SK-N-SH treated with all-trans-retinoic acid at 6 μM for 48 hours (cell line): ENCODE results near the gene SRGAP1.

Experiments used
- ATAC-seq: fragments of 200-7000 bp; cut with Tn5 transposase; 3 replicates; pipeline ENCODE4 v1.9.1; 2020; ENCODE audit warnings: mild to moderate bottlenecking, moderate library complexity
- ARNTL ChIP-seq: fragments of 450-650 bp; formaldehyde crosslinking; IDR thresholded peaks from 2 replicates; pipeline ENCODE4 v1.5.0; 2020; ENCODE audit warnings: low read depth, mild to moderate bottlenecking, moderate library complexity, borderline replicate concordance
- BACH2 ChIP-seq: fragments of 250-450 bp; sonication (Bioruptor Pico); IDR thresholded peaks from 2 replicates; pipeline ENCODE4 v1.9.0; 2021; ENCODE audit warnings: mild to moderate bottlenecking, borderline replicate concordance
- CSRNP3 ChIP-seq: fragments of 250-450 bp; sonication (Bioruptor Pico); IDR thresholded peaks from 2 replicates; pipeline ENCODE4 v1.5.1; 2021; ENCODE audit warnings: mild to moderate bottlenecking, moderate library complexity
- ESRRG ChIP-seq: fragments of 250-450 bp; sonication (Bioruptor Pico); IDR thresholded peaks from 2 replicates; pipeline ENCODE4 v1.6.1; 2021; ENCODE audit warnings: mild to moderate bottlenecking
- GLIS3 ChIP-seq: fragments of 250-450 bp; sonication (Bioruptor Pico); IDR thresholded peaks from 2 replicates; pipeline ENCODE4 v1.5.0; 2020; ENCODE audit warnings: mild to moderate bottlenecking, moderate library complexity
- ISL1 ChIP-seq: fragments of 250-450 bp; sonication (Bioruptor Pico); IDR thresholded peaks from 2 replicates; pipeline ENCODE4 v2.1.2; 2022; ENCODE audit warnings: mild to moderate bottlenecking, moderate library complexity
- OSR1 ChIP-seq: fragments of 250-450 bp; sonication (Bioruptor Pico); IDR thresholded peaks from 2 replicates; pipeline ENCODE4 v1.8.0; 2022; ENCODE audit warnings: moderate library complexity, mild to moderate bottlenecking, inconsistent platforms
- PATZ1 ChIP-seq: fragments of 250-450 bp; sonication (Bioruptor Pico); IDR thresholded peaks from 2 replicates; pipeline ENCODE4 v1.8.0; 2020; ENCODE audit warnings: mild to moderate bottlenecking, moderate library complexity, borderline replicate concordance
- POU6F1 ChIP-seq: fragments of 250-450 bp; sonication (Bioruptor Pico); IDR thresholded peaks from 2 replicates; pipeline ENCODE4 v1.8.0; 2021; ENCODE audit warnings: low read depth, mild to moderate bottlenecking, moderate library complexity, borderline replicate concordance
- PPARA ChIP-seq: fragments of 250-450 bp; sonication (Bioruptor Pico); IDR thresholded peaks from 2 replicates; pipeline ENCODE4 v1.5.0; 2020; ENCODE audit warnings: mild to moderate bottlenecking, borderline replicate concordance
- RARB ChIP-seq: fragments of 250-450 bp; sonication (Bioruptor Pico); IDR thresholded peaks from 2 replicates; pipeline ENCODE4 v1.8.0; 2021; ENCODE audit warnings: mild to moderate bottlenecking, moderate library complexity
- SNAI2 ChIP-seq: fragments of 250-450 bp; sonication (Bioruptor Pico); IDR thresholded peaks from 2 replicates; pipeline ENCODE4 v1.5.0; 2020; ENCODE audit warnings: mild to moderate bottlenecking, moderate library complexity
- TCF4 ChIP-seq: fragments of 250-450 bp; sonication (Bioruptor Pico); IDR thresholded peaks from 2 replicates; pipeline ENCODE4 v1.8.0; 2021; ENCODE audit warnings: mild to moderate bottlenecking, moderate library complexity, borderline replicate concordance
- TOX ChIP-seq: fragments of 250-450 bp; sonication (Bioruptor Pico); IDR thresholded peaks from 2 replicates; pipeline ENCODE4 v1.8.0; 2021; ENCODE audit warnings: mild to moderate bottlenecking, moderate library complexity, borderline replicate concordance
- ZC3H10 ChIP-seq: fragments of 250-450 bp; sonication (Bioruptor Pico); IDR thresholded peaks from 2 replicates; pipeline ENCODE4 v1.5.1; 2021; ENCODE audit warnings: mild to moderate bottlenecking, moderate library complexity
- ZFP3 ChIP-seq: fragments of 250-450 bp; sonication (Bioruptor Pico); IDR thresholded peaks from 2 replicates; pipeline ENCODE4 v1.5.0; 2020; ENCODE audit warnings: mild to moderate bottlenecking, moderate library complexity
- ZFP30 ChIP-seq: fragments of 450-650 bp; formaldehyde crosslinking; IDR thresholded peaks from 2 replicates; pipeline ENCODE4 v1.5.0; 2022; ENCODE audit warnings: mild to moderate bottlenecking, moderate library complexity
- ZNF565 ChIP-seq: fragments of 450-650 bp; formaldehyde crosslinking; conservative IDR thresholded peaks from 2 replicates; pipeline ENCODE4 v1.5.0; 2020; ENCODE audit warnings: low read depth, mild to moderate bottlenecking, moderate library complexity
- ZNF70 ChIP-seq: fragments of 450-650 bp; formaldehyde crosslinking; IDR thresholded peaks from 2 replicates; pipeline ENCODE4 v1.5.0; 2020; ENCODE audit warnings: mild to moderate bottlenecking, moderate library complexity
- ZNF8 ChIP-seq: fragments of 450-650 bp; formaldehyde crosslinking; IDR thresholded peaks from 2 replicates; pipeline ENCODE4 v1.5.0; 2020; ENCODE audit warnings: mild to moderate bottlenecking, moderate library complexity
- TF ChIP-seq, protein P1 (sequence below): fragments of 250-450 bp; sonication (Bioruptor Pico); IDR thresholded peaks from 2 replicates; pipeline ENCODE4 v1.5.1; 2020; ENCODE audit warnings: low read depth, mild to moderate bottlenecking, moderate library complexity

The SRGAP1 gene

GRCh38 chr12:64007853-64008252 is 163.4 kb downstream of the SRGAP1 start:
- TF ChIP-seq, protein P1, sequence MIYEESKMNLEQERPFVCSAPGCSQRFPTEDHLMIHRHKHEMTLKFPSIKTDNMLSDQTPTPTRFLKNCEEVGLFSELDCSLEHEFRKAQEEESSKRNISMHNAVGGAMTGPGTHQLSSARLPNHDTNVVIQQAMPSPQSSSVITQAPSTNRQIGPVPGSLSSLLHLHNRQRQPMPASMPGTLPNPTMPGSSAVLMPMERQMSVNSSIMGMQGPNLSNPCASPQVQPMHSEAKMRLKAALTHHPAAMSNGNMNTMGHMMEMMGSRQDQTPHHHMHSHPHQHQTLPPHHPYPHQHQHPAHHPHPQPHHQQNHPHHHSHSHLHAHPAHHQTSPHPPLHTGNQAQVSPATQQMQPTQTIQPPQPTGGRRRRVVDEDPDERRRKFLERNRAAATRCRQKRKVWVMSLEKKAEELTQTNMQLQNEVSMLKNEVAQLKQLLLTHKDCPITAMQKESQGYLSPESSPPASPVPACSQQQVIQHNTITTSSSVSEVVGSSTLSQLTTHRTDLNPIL (CRISPR knock-in tag), result no peak
- TF ChIP-seq PATZ1, result no peak
- no peak for TF ChIP-seq ESRRG (CRISPR knock-in tag)
- no peak for TF ChIP-seq PPARA
- TF ChIP-seq CSRNP3, result no peak
- peak; percentile 88 for TF ChIP-seq ISL1
- peak; percentile 79 for TF ChIP-seq ZNF70
- TF ChIP-seq TCF4, result no peak
- ATAC-seq, result peak; percentile 83

DNA sequence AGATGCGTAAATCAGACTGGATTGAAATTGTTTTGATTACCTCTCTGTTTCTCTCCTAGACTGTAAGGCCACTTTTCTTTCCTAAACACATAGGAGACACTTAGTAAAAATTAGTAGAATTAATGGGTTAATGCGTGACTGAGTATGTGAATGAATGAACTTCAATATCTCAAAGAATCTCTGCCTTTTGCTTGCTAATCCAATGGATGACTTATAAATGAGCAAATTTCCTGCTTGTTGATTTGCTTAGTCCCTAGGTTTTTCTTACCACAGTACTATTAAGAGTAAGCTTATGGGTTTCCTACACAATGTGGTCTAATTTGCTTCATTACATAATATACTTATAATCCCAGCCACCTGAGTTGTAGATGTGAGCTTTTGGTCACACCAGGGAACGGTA is 164.1 kb downstream of the SRGAP1 start:
- ATAC-seq, result no peak
- TF ChIP-seq ZNF565 (no peak), ARNTL (CRISPR knock-in tag) (no peak), PPARA (no peak), BACH2 (CRISPR knock-in tag) (no peak), CSRNP3 (no peak), SNAI2 (CRISPR knock-in tag) (no peak), ZNF8 (no peak), ZC3H10 (CRISPR knock-in tag) (no peak), ZFP3 (CRISPR knock-in tag) (no peak), PATZ1 (no peak), ISL1 (no peak), TCF4 (no peak), TOX (CRISPR knock-in tag) (no peak), ZNF70 (no peak), POU6F1 (CRISPR knock-in tag) (no peak), ZFP30 (no peak), OSR1 (CRISPR knock-in tag) (no peak), ESRRG (CRISPR knock-in tag) (no peak), GLIS3 (no peak), RARB (CRISPR knock-in tag) (no peak)

- no peak for ATAC-seq
- TF ChIP-seq CSRNP3 (no peak), POU6F1 (CRISPR knock-in tag) (no peak), TCF4 (no peak), TOX (CRISPR knock-in tag) (no peak), PATZ1 (no peak), GLIS3 (no peak), ZC3H10 (CRISPR knock-in tag) (no peak)
- TF ChIP-seq, protein P1 (CRISPR knock-in tag), result no peak
Observed at GRCh38 chr12:64009321-64010068, 165.0 kb downstream of the SRGAP1 start.
